ENCODE results near the gene FAM25G.

- TF ChIP-seq POLR2A (IDR thresholded peaks at IDR 0.05) (no peak), CTCF (IDR thresholded peaks at IDR 0.05) (no peak), EP300 (IDR thresholded peaks at IDR 0.05) (no peak)
Measured at GRCh38 chr10:47451998-47452494, 39.5 kb downstream of the FAM25G start.
